ENCODE data around the gene KIAA2012.

DNA sequence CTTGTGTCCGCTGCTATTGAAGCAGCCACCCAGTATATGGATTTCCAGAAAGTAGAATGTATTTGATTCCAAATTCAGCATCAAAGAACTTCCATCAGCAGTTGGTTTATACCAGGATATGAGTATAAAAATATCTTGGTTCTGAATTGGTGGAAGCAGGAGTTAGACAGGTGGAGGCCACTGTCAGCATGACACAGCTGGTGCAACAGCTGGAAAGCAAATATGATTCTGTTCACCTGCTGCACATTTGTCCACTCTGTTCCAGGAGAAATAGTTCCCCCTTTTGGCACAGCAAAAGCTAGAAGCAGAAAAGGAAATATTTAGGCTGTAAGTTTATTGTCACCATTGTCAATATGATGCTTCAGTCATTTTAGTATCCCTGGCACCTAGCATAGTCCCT lies 41.2 kb downstream of the KIAA2012 start:
- TF ChIP-seq, protein P1, sequence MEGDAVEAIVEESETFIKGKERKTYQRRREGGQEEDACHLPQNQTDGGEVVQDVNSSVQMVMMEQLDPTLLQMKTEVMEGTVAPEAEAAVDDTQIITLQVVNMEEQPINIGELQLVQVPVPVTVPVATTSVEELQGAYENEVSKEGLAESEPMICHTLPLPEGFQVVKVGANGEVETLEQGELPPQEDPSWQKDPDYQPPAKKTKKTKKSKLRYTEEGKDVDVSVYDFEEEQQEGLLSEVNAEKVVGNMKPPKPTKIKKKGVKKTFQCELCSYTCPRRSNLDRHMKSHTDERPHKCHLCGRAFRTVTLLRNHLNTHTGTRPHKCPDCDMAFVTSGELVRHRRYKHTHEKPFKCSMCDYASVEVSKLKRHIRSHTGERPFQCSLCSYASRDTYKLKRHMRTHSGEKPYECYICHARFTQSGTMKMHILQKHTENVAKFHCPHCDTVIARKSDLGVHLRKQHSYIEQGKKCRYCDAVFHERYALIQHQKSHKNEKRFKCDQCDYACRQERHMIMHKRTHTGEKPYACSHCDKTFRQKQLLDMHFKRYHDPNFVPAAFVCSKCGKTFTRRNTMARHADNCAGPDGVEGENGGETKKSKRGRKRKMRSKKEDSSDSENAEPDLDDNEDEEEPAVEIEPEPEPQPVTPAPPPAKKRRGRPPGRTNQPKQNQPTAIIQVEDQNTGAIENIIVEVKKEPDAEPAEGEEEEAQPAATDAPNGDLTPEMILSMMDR (IDR thresholded peaks at IDR 0.05) = no peak
- TF ChIP-seq POLR2A (IDR thresholded peaks at IDR 0.05) (no peak), POLR2AphosphoS5 (IDR thresholded peaks at IDR 0.05) (no peak)

Data from prostate gland (tissue), 2 donors.